ENCODE results near the gene CACNA2D1.

CACNA2D1 gene

DNA sequence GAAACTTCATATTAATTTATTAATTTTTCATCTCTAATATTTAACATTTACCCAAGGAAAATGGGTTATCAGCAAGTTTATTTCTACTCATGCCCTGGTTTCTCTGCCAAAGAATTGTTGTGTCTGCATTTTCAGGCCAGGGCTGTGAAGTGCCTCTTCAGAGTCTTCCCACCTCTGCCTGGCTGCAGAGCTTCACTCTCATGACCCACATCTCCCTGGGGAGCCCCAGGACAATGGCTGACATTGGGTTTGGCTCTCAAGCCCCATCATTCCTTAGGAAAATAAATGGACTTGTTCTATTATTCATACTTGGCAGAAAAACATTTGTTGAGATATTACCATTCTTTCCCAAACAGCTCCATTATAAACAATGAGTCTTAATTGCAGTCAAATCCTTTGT is 30.3 kb downstream of the CACNA2D1 start:
- no peak for TF ChIP-seq CTCF (IDR thresholded peaks at IDR 0.05; ENCODE audit: low read depth, low read length)
- peak; percentile 21 for DNase-seq (ENCODE audit: low read depth, low spot score)
- in situ Hi-C loops (cut with HindIII; ENCODE audit: low sequenced_read_pairs) = no loop called here
- H3K4me3 ChIP-seq (ENCODE audit: low read depth, low read length) = no peak overlapping the region

DNA sequence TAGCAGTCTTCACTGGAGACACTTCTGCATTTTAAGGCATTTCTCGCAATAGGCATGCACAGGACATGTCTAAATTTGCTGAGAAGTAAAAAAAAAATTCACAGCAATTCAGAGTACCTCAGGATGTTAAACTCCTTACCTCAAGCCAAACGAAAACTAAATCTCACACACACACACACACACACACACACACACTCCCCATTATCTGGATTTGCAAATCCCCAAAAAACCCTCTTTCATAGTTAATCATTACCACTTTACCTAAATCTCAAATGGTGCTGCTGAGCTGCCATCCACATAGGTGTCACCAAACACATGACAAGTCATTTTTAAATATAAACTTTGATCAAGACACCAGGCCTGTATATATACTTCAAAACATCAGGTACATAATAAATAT is 31.8 kb downstream of the CACNA2D1 start:
- H3K4me3 ChIP-seq (ENCODE audit: low read depth, low read length) = no peak overlapping the region
- in situ Hi-C loops (cut with HindIII; ENCODE audit: low sequenced_read_pairs) = no loop called here
- TF ChIP-seq CTCF (IDR thresholded peaks at IDR 0.05; ENCODE audit: low read depth, low read length) = no peak
- no peak for DNase-seq (ENCODE audit: low read depth, low spot score)

DNA sequence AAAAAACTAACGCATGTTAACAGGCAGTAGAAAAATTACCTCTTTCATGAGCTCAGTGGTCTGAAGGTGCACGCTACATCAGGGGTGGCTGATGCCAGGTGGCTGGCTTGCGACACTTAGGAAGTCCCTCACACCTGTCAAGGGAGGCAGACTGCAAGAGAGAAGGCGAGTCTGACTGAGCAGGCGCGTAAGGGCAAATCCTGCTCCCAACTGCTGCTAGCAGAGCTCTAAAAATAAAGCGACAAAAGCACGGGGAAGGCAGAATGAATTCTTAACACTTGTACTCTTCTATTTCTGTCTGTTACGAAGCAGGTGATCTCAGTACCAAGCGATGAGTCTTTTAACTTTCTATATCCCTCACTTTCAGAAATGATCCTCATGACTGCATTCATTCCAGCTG is 33.1 kb downstream of the CACNA2D1 start:
- TF ChIP-seq CTCF (IDR thresholded peaks at IDR 0.05; ENCODE audit: low read depth, low read length) = no peak
- in situ Hi-C loops (cut with HindIII; ENCODE audit: low sequenced_read_pairs) = no loop called here
- H3K4me3 ChIP-seq (ENCODE audit: low read depth, low read length) = no peak overlapping the region
- DNase-seq (ENCODE audit: low read depth, low spot score) = no peak

GRCh38 chr7:82406937-82407336 is 36.6 kb downstream of the CACNA2D1 start:
- in situ Hi-C loops (cut with HindIII; ENCODE audit: low sequenced_read_pairs) = no loop called here
- TF ChIP-seq CTCF (IDR thresholded peaks at IDR 0.05; ENCODE audit: low read depth, low read length) = no peak
- H3K4me3 ChIP-seq (ENCODE audit: low read depth, low read length) = no peak overlapping the region
- no peak for DNase-seq (ENCODE audit: low read depth, low spot score)

- in situ Hi-C loops (cut with HindIII; ENCODE audit: low sequenced_read_pairs) = no loop called here
- no peak overlapping the region for H3K4me3 ChIP-seq (ENCODE audit: low read depth, low read length)
- no peak for TF ChIP-seq CTCF (IDR thresholded peaks at IDR 0.05; ENCODE audit: low read depth, low read length)
- DNase-seq (ENCODE audit: low read depth, low spot score) = no peak
Observed at GRCh38 chr7:82405301-82405700, 38.3 kb downstream of the CACNA2D1 start.

DNA sequence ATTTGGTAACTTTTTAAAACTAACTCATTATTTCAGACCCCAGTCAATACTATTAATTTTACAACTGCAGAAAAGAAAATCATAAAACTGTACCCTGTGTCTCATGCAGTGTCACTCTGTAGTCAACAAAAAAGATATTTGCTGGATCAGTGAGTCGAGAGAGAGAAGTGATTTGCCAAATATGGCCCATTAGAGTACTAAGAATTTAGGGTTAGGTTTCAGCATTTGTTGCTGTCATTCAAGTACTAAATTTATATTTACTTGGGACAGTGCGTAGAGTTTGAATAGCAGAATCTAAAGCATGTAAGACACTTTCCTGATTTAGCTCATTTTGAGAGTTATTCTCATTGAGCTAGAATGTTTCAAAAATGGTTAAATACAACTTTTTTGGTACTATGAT is 38.9 kb downstream of the CACNA2D1 start:
- no peak for DNase-seq (ENCODE audit: low read depth, low spot score)
- in situ Hi-C loops (cut with HindIII; ENCODE audit: low sequenced_read_pairs) = no loop called here
- no peak for TF ChIP-seq CTCF (IDR thresholded peaks at IDR 0.05; ENCODE audit: low read depth, low read length)

GRCh38 chr7:82404094-82404493 is 39.5 kb downstream of the CACNA2D1 start:
- no peak overlapping the region for H3K4me3 ChIP-seq (ENCODE audit: low read depth, low read length)
- no peak for DNase-seq (ENCODE audit: low read depth, low spot score)
- in situ Hi-C loops (cut with HindIII; ENCODE audit: low sequenced_read_pairs) = no loop called here
- TF ChIP-seq CTCF (IDR thresholded peaks at IDR 0.05; ENCODE audit: low read depth, low read length) = no peak

More for the DNA sequence above, 38.9 kb downstream of the CACNA2D1 start:
- H3K4me3 ChIP-seq (ENCODE audit: low read depth, low read length) = no peak overlapping the region

Data from astrocyte of the spinal cord (primary cell).